BE2C (cell line): Measurements from ENCODE around the gene SLC12A4.
A peak's percentile ranks its signal among the peaks of the same experiment; 100 is the strongest.

ENCODE experiments used
- DNase-seq: peaks from one replicate; pipeline ENCODE4 v3.0.0-alpha.2; 2020
- H3K27me3 ChIP-seq: fragments of 250-450 bp; sonication (Bioruptor Pico); 2 replicates; pipeline ENCODE4 v1.5.1; 2020; ENCODE audit warnings: mild to moderate bottlenecking
- H3K36me3 ChIP-seq: fragments of 250-450 bp; sonication (Bioruptor Pico); 2 replicates; pipeline ENCODE4 v1.5.1; 2020; ENCODE audit warnings: mild to moderate bottlenecking
- H3K4me1 ChIP-seq: fragments of 250-450 bp; sonication (Bioruptor Pico); 2 replicates; pipeline ENCODE4 v1.5.1; 2020
- H3K4me3 ChIP-seq: 2 replicates; pipeline ENCODE4 v1.5.1; 2011; ENCODE audit warnings: low read depth, low read length
- H3K9me3 ChIP-seq: fragments of 250-450 bp; sonication (Bioruptor Pico); 2 replicates; pipeline ENCODE4 v1.5.1; 2020
- CTCF ChIP-seq: IDR thresholded peaks from 2 replicates; pipeline ENCODE4 v1.5.1; 2012; ENCODE audit warnings: mild to moderate bottlenecking, low read depth, low read length

Gene SLC12A4

GRCh38 chr16:67969254-67970039 is 1.0 kb upstream of the SLC12A4 start:
- no peaks in the 10 kb centered on the region; the same call in 1 of the 2 replicates for H3K4me1 ChIP-seq
- DNase-seq: no peak
- H3K9me3 ChIP-seq: no peaks in the 10 kb centered on the region
- no peaks in the 10 kb centered on the region for H3K27me3 ChIP-seq
- peak overlapping the region; percentile 59 for H3K4me3 ChIP-seq
- H3K36me3 ChIP-seq: no peaks in the 10 kb centered on the region
- TF ChIP-seq CTCF: no peak

GRCh38 chr16:67967958-67968399 is 458 bp downstream of the SLC12A4 start:
- Histone ChIP-seq H3K9me3 (no peaks in the 10 kb centered on the region), H3K4me1 (no peaks in the 10 kb centered on the region; the same call in 1 of the 2 replicates), H3K27me3 (no peaks in the 10 kb centered on the region), H3K36me3 (no peaks in the 10 kb centered on the region), H3K4me3 (peak overlapping the region; percentile 59)
- TF ChIP-seq CTCF: no peak
- DNase-seq: no peak

GRCh38 chr16:67967183-67967957 is 1.1 kb downstream of the SLC12A4 start:
- Histone ChIP-seq H3K9me3 (no peaks in the 10 kb centered on the region), H3K4me3 (peak overlapping the region; percentile 59), H3K4me1 (no peaks in the 10 kb centered on the region; the same call in 1 of the 2 replicates), H3K27me3 (no peaks in the 10 kb centered on the region), H3K36me3 (no peaks in the 10 kb centered on the region)
- TF ChIP-seq CTCF: no peak
- DNase-seq: no peak

- Histone ChIP-seq H3K4me1 (peaks cover 6% of the 10 kb centered on the region), H3K36me3 (no peaks in the 10 kb centered on the region), H3K9me3 (no peaks in the 10 kb centered on the region), H3K4me3 (no peak overlapping the region), H3K27me3 (no peaks in the 10 kb centered on the region)
- no peak for TF ChIP-seq CTCF
- no peak for DNase-seq
Observed at GRCh38 chr16:67966549-67967182, 1.8 kb downstream of the SLC12A4 start.

- Histone ChIP-seq H3K9me3 (no peaks in the 10 kb centered on the region), H3K27me3 (no peaks in the 10 kb centered on the region), H3K36me3 (no peaks in the 10 kb centered on the region), H3K4me1 (peaks cover 10% of the 10 kb centered on the region), H3K4me3 (no peak overlapping the region)
- TF ChIP-seq CTCF: no peak
- DNase-seq: no peak
Observed at GRCh38 chr16:67965668-67966548, 2.5 kb downstream of the SLC12A4 start.
